A549 (cell line): ENCODE results near the gene C10orf105.

ENCODE experiments used
- BHLHE40 ChIP-seq: IDR thresholded peaks from 2 replicates; pipeline ENCODE4 v1.6.1; 2012; ENCODE audit warnings: low read depth, low read length, inconsistent platforms
- CBX2 ChIP-seq: fragments of 200-600 bp; sonication (generic); IDR thresholded peaks from 2 replicates; pipeline ENCODE4 v1.6.1; 2016; ENCODE audit warnings: low read depth, mild to moderate bottlenecking, borderline replicate concordance
- EP300 ChIP-seq, 2 experiments: fragments of >200 bp; sonication (Bioruptor Twin); formaldehyde crosslinking; IDR thresholded peaks; 2 replicates in 1 of 2; 3 replicates in 1 of 2; pipeline ENCODE4 v1.6.1; 2016 to 2017
- MAZ ChIP-seq: fragments of 150-350 bp; IDR thresholded peaks from 2 replicates; pipeline ENCODE4 v1.6.1; 2014; ENCODE audit warnings: antibody characterized with exemption, low read depth, low read length, borderline replicate concordance
- PHF8 ChIP-seq: fragments of 200-600 bp; sonication (generic); IDR thresholded peaks from 2 replicates; pipeline ENCODE4 v1.6.1; 2016; ENCODE audit warnings: low read depth, mild to moderate bottlenecking, antibody characterized with exemption, moderate library complexity, borderline replicate concordance
- POLR2A ChIP-seq: IDR thresholded peaks from 2 replicates; pipeline ENCODE4 v1.6.1; 2012; ENCODE audit warnings: mild to moderate bottlenecking, low read length
- ZFP36 ChIP-seq: fragments of 450-650 bp; IDR thresholded peaks from 2 replicates; pipeline ENCODE4 v1.6.1; 2014; ENCODE audit warnings: borderline replicate concordance; ENCODE audit not compliant: partially characterized antibody
- TF ChIP-seq, protein P1 (sequence below): IDR thresholded peaks from 2 replicates; pipeline ENCODE4 v1.6.1; 2012
- TF ChIP-seq, protein P2 (sequence below): fragments of >200 bp; sonication (Bioruptor Twin); formaldehyde crosslinking; IDR thresholded peaks from 3 replicates; pipeline ENCODE4 v1.5.1; 2016

DNA sequence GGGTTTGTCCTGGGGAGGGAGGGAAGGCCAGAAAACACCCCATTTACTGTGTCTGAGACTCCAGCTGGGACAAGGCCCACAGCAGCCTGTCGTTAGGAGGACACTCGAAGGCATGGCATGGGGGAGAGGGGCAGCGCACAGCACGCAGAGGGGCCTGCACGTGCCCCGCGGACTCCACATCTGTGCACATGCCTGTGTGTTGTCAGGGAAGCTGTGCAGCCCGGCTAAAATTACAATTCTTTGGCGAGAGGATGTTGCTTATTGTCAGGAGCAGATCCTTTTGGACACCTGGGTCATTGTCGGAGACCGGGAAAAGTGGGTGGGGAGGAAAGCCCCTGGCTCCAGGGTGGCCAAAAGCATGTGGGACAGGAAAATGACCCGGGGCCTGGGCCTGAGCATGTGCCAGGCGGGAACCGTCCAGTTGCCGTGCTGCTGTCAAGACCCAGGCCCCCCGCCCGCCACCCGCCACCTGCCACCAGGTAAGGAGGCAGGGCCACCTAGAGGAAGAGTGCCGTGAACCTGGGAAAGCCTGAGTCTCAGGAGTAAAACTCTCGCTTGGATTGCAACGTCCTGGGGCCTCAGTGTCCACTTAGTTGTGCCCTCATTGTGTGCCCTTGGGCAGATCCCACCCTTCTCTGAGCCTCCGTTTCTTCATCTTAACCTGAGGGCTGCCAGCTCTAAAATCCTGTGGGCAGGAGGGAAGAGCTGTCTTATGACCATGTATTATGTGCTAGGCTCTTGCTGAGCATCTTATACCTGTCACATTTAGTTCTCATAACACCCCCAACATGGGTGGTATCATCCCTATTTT lies 46.5 kb upstream of the C10orf105 start:
- TF ChIP-seq, protein P1, sequence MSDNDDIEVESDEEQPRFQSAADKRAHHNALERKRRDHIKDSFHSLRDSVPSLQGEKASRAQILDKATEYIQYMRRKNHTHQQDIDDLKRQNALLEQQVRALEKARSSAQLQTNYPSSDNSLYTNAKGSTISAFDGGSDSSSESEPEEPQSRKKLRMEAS, result no peak
- TF ChIP-seq POLR2A, result no peak
- no peak for TF ChIP-seq BHLHE40
- no peak for TF ChIP-seq EP300 (IDR thresholded peaks at IDR 0.05)
- no peak for TF ChIP-seq CBX2
- TF ChIP-seq, protein P2, sequence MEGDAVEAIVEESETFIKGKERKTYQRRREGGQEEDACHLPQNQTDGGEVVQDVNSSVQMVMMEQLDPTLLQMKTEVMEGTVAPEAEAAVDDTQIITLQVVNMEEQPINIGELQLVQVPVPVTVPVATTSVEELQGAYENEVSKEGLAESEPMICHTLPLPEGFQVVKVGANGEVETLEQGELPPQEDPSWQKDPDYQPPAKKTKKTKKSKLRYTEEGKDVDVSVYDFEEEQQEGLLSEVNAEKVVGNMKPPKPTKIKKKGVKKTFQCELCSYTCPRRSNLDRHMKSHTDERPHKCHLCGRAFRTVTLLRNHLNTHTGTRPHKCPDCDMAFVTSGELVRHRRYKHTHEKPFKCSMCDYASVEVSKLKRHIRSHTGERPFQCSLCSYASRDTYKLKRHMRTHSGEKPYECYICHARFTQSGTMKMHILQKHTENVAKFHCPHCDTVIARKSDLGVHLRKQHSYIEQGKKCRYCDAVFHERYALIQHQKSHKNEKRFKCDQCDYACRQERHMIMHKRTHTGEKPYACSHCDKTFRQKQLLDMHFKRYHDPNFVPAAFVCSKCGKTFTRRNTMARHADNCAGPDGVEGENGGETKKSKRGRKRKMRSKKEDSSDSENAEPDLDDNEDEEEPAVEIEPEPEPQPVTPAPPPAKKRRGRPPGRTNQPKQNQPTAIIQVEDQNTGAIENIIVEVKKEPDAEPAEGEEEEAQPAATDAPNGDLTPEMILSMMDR, result no peak
- TF ChIP-seq MAZ, result no peak
- TF ChIP-seq PHF8, result no peak
- no peak for TF ChIP-seq ZFP36
